PC-9 (cell line): ENCODE results near the gene FAM114A1. TPM values are rescaled to one million over a fixed set of nuclear protein-coding genes. Genes with fewer than 3 reads are reported as not detected.
A peak's percentile ranks its signal among the peaks of the same experiment; 100 is the strongest.

Experiments used
- BruUV-seq: library from RNA; stranded (reverse); fragments of 400-500 nt; replicated peaks from 2 replicates; lab custom pipeline; 2021; lab: Mats Ljungman, UMichigan
- CTCF ChIA-PET: fragments of 300-600 bp; sonication (Branson Sonifier 250); formaldehyde crosslinking; loops from one replicate; lab custom pipeline; 2022; ENCODE audit warnings: antibody characterized with exemption; lab: Charles Lee
- POLR2A ChIA-PET: fragments of 300-600 bp; sonication (Branson Sonifier 250); formaldehyde crosslinking; loops from one replicate; lab custom pipeline; 2022; ENCODE audit warnings: antibody characterized with exemption; ENCODE audit not compliant: unreplicated experiment; lab: Charles Lee
- DNase-seq, 2 experiments: peaks; one replicate each; pipeline versions ENCODE4 v3.0.0 to v3.0.0-alpha.2; 2015 to 2022; ENCODE audit warnings: mixed read lengths in 1 of 2
- H2AFZ ChIP-seq: fragments of 200-600 bp; sonication (generic); 2 replicates; pipeline ENCODE4 v1.8.1; 2017; ENCODE audit warnings: antibody characterized with exemption
- H3F3A ChIP-seq: fragments of 200-600 bp; sonication (generic); 2 replicates; pipeline ENCODE4 v1.8.1; 2017; ENCODE audit warnings: antibody characterized with exemption, mild to moderate bottlenecking, low read depth; ENCODE audit not compliant: insufficient read depth
- H3K27ac ChIP-seq: fragments of 200-600 bp; sonication (generic); 2 replicates; pipeline ENCODE4 v1.6.1; 2016; ENCODE audit warnings: mixed run types
- H3K27me3 ChIP-seq: fragments of 200-600 bp; sonication (generic); 2 replicates; pipeline ENCODE4 v1.6.1; 2016; ENCODE audit warnings: low read depth, mixed run types; ENCODE audit not compliant: insufficient read depth
- H3K36me3 ChIP-seq: fragments of 200-600 bp; sonication (generic); 2 replicates; pipeline ENCODE4 v1.6.1; 2016; ENCODE audit warnings: low read depth, mixed run types
- H3K4me1 ChIP-seq: fragments of 200-600 bp; sonication (generic); replicated peaks from 2 replicates; pipeline ENCODE4 v1.6.1; 2016; ENCODE audit warnings: mixed run types; ENCODE audit not compliant: insufficient read depth
- H3K4me2 ChIP-seq: fragments of 200-600 bp; sonication (generic); 2 replicates; pipeline ENCODE4 v1.6.1; 2017; ENCODE audit warnings: mixed run types
- H3K4me3 ChIP-seq: fragments of 200-600 bp; sonication (generic); 2 replicates; pipeline ENCODE4 v1.6.1; 2016; ENCODE audit warnings: mixed run types
- H3K79me2 ChIP-seq: fragments of 200-600 bp; sonication (generic); 2 replicates; pipeline ENCODE4 v1.6.1; 2017; ENCODE audit warnings: low read depth, mixed run types
- H3K9me2 ChIP-seq: fragments of 200-600 bp; sonication (generic); 2 replicates; pipeline ENCODE4 v1.8.1; 2017; ENCODE audit warnings: mild to moderate bottlenecking; ENCODE audit not compliant: insufficient read depth
- H3K9me3 ChIP-seq: fragments of 200-600 bp; sonication (generic); 2 replicates; pipeline ENCODE4 v1.8.1; 2016; ENCODE audit warnings: low read depth; ENCODE audit not compliant: insufficient read depth
- H4K20me1 ChIP-seq: fragments of 200-600 bp; sonication (generic); 2 replicates; pipeline ENCODE4 v1.8.1; 2017; ENCODE audit not compliant: insufficient read depth
- CTCF ChIP-seq: fragments of 200-600 bp; sonication (generic); conservative IDR thresholded peaks from 2 replicates; pipeline ENCODE4 v1.6.1; 2017; ENCODE audit warnings: mixed run types, antibody characterized with exemption, mild to moderate bottlenecking, moderate library complexity
- EZH2 ChIP-seq: fragments of 200-600 bp; sonication (generic); IDR thresholded peaks from 2 replicates; pipeline ENCODE4 v1.8.0; 2017; ENCODE audit warnings: antibody characterized with exemption, low read depth
- intact Hi-C: fragments of 100-400 bp; cut with micrococcal nuclease; formaldehyde crosslinking; loops from one replicate; pipeline ENCODE4 v1.10.0; 2022; ENCODE audit not compliant: unreplicated experiment
- total RNA-seq: library from RNA; stranded (reverse); gene quantifications from 2 replicates; pipeline ENCODE4 v1.2.3, GENCODE V29; 2021

Gene FAM114A1
- total RNA-seq, 1 experiment from 2014 or later: 73.7 TPM

GRCh38 chr4:38968668-38969067 is 101.1 kb downstream of the FAM114A1 start:
- H3K27ac ChIP-seq: peak overlapping the region; percentile 87
- no TSS peak for BruUV-seq
- peaks cover 16% of the 10 kb centered on the region for H3K4me1 ChIP-seq
- CTCF ChIA-PET: no interaction called here
- intact Hi-C loops: no loop called here
- H3K9me2 ChIP-seq: no peaks in the 10 kb centered on the region
- no peaks in the 10 kb centered on the region for H4K20me1 ChIP-seq
- no peak overlapping the region for H2AFZ ChIP-seq
- no peak for DNase-seq
- no peak overlapping the region for H3K4me2 ChIP-seq
- H3F3A ChIP-seq: peaks cover 18% of the 10 kb centered on the region
- H3K36me3 ChIP-seq: peaks cover 28% of the 10 kb centered on the region
- POLR2A ChIA-PET: no interaction called here
- TF ChIP-seq EZH2 (no peak), CTCF (no peak)
- no peaks in the 10 kb centered on the region for H3K27me3 ChIP-seq
- no peaks in the 10 kb centered on the region for H3K79me2 ChIP-seq
- no peak overlapping the region for H3K4me3 ChIP-seq
- 0 out of 2 replicates have a peak, but pooled peaks cover 5% of the 10 kb centered on the region for H3K9me3 ChIP-seq

DNA sequence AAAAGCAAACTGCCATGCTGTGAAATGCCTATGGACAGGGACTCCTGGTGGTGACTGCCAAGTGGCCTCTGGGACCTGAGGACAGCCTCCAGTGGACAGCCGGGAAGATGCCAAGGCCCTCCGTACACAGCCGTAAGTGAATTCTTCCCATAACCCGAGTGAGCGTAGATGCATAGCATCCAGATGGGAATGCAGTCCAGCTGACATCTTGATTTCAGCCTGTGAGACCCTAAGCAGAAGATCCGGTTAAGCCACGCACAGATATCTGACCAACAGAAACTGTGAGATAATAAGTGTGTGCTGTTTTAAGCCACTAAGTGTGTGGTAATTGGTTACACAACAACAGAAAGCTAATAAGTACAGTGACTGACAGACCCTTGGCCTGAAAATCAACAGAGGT is 108.7 kb downstream of the FAM114A1 start:
- BruUV-seq: no TSS peak
- intact Hi-C loops: no loop called here
- no peak overlapping the region for H3K27ac ChIP-seq
- TF ChIP-seq CTCF (no peak), EZH2 (no peak)
- no peak overlapping the region for H2AFZ ChIP-seq
- no peak overlapping the region for H3K4me3 ChIP-seq
- no peaks in the 10 kb centered on the region for H3K79me2 ChIP-seq
- peaks cover 13% of the 10 kb centered on the region; the same call in 1 of the 2 replicates for H3F3A ChIP-seq
- H3K4me2 ChIP-seq: no peak overlapping the region
- no peaks in the 10 kb centered on the region for H3K9me2 ChIP-seq
- H4K20me1 ChIP-seq: no peaks in the 10 kb centered on the region
- no peaks in the 10 kb centered on the region for H3K27me3 ChIP-seq
- CTCF ChIA-PET: no interaction called here
- H3K9me3 ChIP-seq: no peaks in the 10 kb centered on the region
- H3K36me3 ChIP-seq: 0 out of 2 replicates have a peak, but pooled peaks cover 3% of the 10 kb centered on the region
- POLR2A ChIA-PET: no interaction called here
- no peaks in the 10 kb centered on the region for H3K4me1 ChIP-seq
- DNase-seq: no peak

GRCh38 chr4:38979081-38979480 is 111.5 kb downstream of the FAM114A1 start:
- BruUV-seq: no TSS peak
- H3K9me3 ChIP-seq: no peaks in the 10 kb centered on the region
- ChIA-PET POLR2A (no interaction called here), CTCF (no interaction called here)
- no peak overlapping the region for H2AFZ ChIP-seq
- no peaks in the 10 kb centered on the region for H3K27me3 ChIP-seq
- peaks cover 9% of the 10 kb centered on the region; the same call in 1 of the 2 replicates for H3F3A ChIP-seq
- no peak overlapping the region for H3K4me2 ChIP-seq
- no peak for DNase-seq
- H3K36me3 ChIP-seq: peaks cover 3% of the 10 kb centered on the region; the same call in 1 of the 2 replicates
- no peaks in the 10 kb centered on the region for H3K4me1 ChIP-seq
- H3K79me2 ChIP-seq: no peaks in the 10 kb centered on the region
- no peaks in the 10 kb centered on the region for H3K9me2 ChIP-seq
- H3K4me3 ChIP-seq: no peak overlapping the region
- H3K27ac ChIP-seq: no peak overlapping the region
- TF ChIP-seq EZH2 (no peak), CTCF (no peak)
- intact Hi-C loops: no loop called here
- H4K20me1 ChIP-seq: no peaks in the 10 kb centered on the region
